T-cell (primary cell): Measurements from ENCODE around the gene LIMS3. TPM values are rescaled to one million over a fixed set of nuclear protein-coding genes. Genes with fewer than 3 reads are reported as not detected.
"Not testable (repeated sequence)": the region's sequence is repeated elsewhere in the genome, so short reads cannot be mapped to it uniquely, and the experiment has no call there.

Experiments used
- ATAC-seq, 4 experiments: fragments of 200-7000 bp in 3 of 4; fragments of 150-1000 bp in 1 of 4; cut with Tn5 transposase; replicated peaks in 1 of 4; 1 replicate in 3 of 4; 2 replicates in 1 of 4; pipeline ENCODE4 v1.10.0; 2021; ENCODE audit warnings: moderate library complexity in 3 of 4, mild to moderate bottlenecking in 2 of 4, moderate number of reproducible peaks in 1 of 4
- CTCF ChIA-PET, 2 donors: fragments of 300-600 bp; sonication (Branson Sonifier 250); formaldehyde crosslinking; loops; one replicate each; lab custom pipeline; 2022; ENCODE audit warnings: antibody characterized with exemption in 2 of 2; lab: Charles Lee
- POLR2A ChIA-PET, 2 donors: fragments of 300-600 bp; sonication (Branson Sonifier 250); formaldehyde crosslinking; loops; one replicate each; lab custom pipeline; 2022; ENCODE audit warnings: antibody characterized with exemption in 2 of 2; lab: Charles Lee
- DNase-seq, 35 experiments: peaks; one replicate each; pipeline versions ENCODE4 v3.0.0 to v3.0.0-alpha.2; 2013 to 2023
- H3K27ac ChIP-seq: one replicate; pipeline ENCODE4 v1.5.1; 2013; ENCODE audit warnings: low read length
- H3K27me3 ChIP-seq, 2 experiments: replicated peaks in 1 of 2; 1 replicate in 1 of 2; 2 replicates in 1 of 2; pipeline versions ENCODE4 v1.6.1 to v1.7.0; 2013; ENCODE audit warnings: low read length in 1 of 2, mixed read lengths in 1 of 2; ENCODE audit not compliant: control insufficient read depth in 2 of 2, insufficient read depth in 2 of 2; ENCODE audit errors: extremely low read depth in 1 of 2
- H3K36me3 ChIP-seq, 2 donors: 1 replicate in 1 of 2; 2 replicates in 1 of 2; pipeline versions ENCODE4 v1.6.1 to v1.7.0; 2013; ENCODE audit warnings: low read length in 1 of 2; ENCODE audit not compliant: control insufficient read depth in 2 of 2, insufficient read depth in 1 of 2; ENCODE audit errors: extremely low read depth in 1 of 2
- H3K4me1 ChIP-seq, 2 experiments: 1 replicate in 1 of 2; 2 replicates in 1 of 2; pipeline versions ENCODE4 v1.6.1 to v1.7.0; 2013; ENCODE audit warnings: low read length in 2 of 2, mixed read lengths in 1 of 2; ENCODE audit not compliant: insufficient read depth in 2 of 2, control insufficient read depth in 1 of 2; ENCODE audit errors: extremely low read depth in 1 of 2
- H3K4me3 ChIP-seq, 2 donors: 1 replicate in 1 of 2; 2 replicates in 1 of 2; pipeline versions ENCODE4 v1.5.1 to v1.7.0; 2013; ENCODE audit warnings: mild to moderate bottlenecking in 2 of 2, low read length in 1 of 2, moderate library complexity in 1 of 2; ENCODE audit not compliant: control insufficient read depth in 1 of 2; ENCODE audit errors: extremely low read depth in 1 of 2
- H3K9me3 ChIP-seq: 2 replicates; pipeline ENCODE4 v1.7.0; 2013
- H3K27ac Mint-ChIP-seq, 2 donors: one replicate each; pipeline ENCODE4 v1.8.0; 2020 to 2021; ENCODE audit warnings: mild to moderate bottlenecking in 2 of 2, mixed read lengths in 2 of 2
- H3K27me3 Mint-ChIP-seq, 2 donors: one replicate each; pipeline ENCODE4 v1.8.0; 2021 to 2022; ENCODE audit warnings: mixed read lengths in 2 of 2
- H3K36me3 Mint-ChIP-seq: one replicate; pipeline ENCODE4 v1.8.0; 2021; ENCODE audit warnings: mixed read lengths
- H3K4me1 Mint-ChIP-seq, 3 donors: one replicate each; pipeline ENCODE4 v1.8.0; 2020 to 2022; ENCODE audit warnings: mixed read lengths in 3 of 3, mild to moderate bottlenecking in 1 of 3
- H3K4me3 Mint-ChIP-seq, 3 donors: one replicate each; pipeline ENCODE4 v1.8.0; 2020 to 2022; ENCODE audit warnings: mild to moderate bottlenecking in 3 of 3, mixed read lengths in 3 of 3, moderate library complexity in 3 of 3
- H3K9me3 Mint-ChIP-seq, 3 donors: one replicate each; pipeline ENCODE4 v1.8.0; 2020 to 2022; ENCODE audit warnings: mixed read lengths in 3 of 3
- WGBS: methylation state at CpG from one replicate; pipeline ENCODE4 v1.1.5; 2013; ENCODE audit warnings: missing lambda C conversion rate; ENCODE audit not compliant: insufficient coverage; 5-methylcytosine and 5-hydroxymethylcytosine counted together
- total RNA-seq, 35 experiments: library from RNA in 6 of 35; stranded (reverse) in 6 of 35; fragments of 120-200 nt in 1 of 35; gene quantifications; one replicate each; pipeline versions ENCODE4 v1.2.1 to v1.2.4 and lab custom pipeline; 2013 to 2026

The LIMS3 gene
- total RNA-seq, 5 donors from 2014 or later (not counting 1 experiment from before 2014, with no cell fraction given) = 0.73 to 1.8 (median 1.5) TPM; not detected in 2

DNA sequence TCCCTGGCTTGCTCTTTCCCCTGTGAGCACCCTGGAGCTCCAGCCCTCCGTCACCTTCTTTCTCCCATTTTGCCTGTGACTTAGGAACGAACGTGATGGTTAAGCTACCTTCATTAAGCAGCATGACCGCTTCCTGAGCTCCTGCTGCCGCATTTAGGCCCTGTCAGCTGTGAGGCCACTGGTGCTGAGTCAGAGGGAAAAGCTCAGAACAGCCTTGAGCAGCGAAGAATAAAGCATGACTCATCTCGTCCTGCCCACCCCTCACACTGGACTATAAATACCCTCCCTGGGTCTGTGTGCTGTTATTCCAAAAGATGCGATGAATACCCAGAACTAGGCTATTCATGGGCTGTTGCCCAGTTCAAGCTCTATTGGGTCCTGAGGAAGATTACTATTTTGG lies 7.3 kb downstream of the LIMS3 start:
- POLR2A ChIA-PET, H3K27me3 Mint-ChIP-seq, H3K36me3 Mint-ChIP-seq, H3K36me3 ChIP-seq, H3K4me3 ChIP-seq, H3K9me3 Mint-ChIP-seq, DNase-seq, H3K4me3 Mint-ChIP-seq, H3K27ac ChIP-seq, H3K27ac Mint-ChIP-seq, H3K4me1 Mint-ChIP-seq, H3K9me3 ChIP-seq, H3K27me3 ChIP-seq, CTCF ChIA-PET, H3K4me1 ChIP-seq, ATAC-seq: not testable (repeated sequence)
- no CpG with 5 or more reads among the region's 8 CpGs for WGBS

DNA sequence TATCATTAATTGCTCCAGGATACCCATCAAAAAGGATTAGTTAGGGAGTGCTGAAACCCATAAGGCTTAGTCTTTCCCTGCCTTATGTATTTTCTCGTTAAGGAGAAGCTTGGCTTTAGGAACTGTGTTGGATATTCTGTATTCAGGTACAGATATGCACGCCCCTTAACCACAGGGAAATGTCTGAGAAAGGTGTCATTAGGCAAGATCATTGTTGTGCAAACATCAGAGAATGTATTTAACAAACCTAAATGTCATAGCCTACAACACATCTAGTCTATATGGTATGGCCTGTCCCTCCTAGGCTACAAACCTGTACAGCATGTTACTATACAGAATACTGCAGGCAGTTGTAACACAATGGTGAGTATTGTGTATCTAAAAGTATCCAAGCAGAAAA lies 10.1 kb downstream of the LIMS3 start:
- CTCF ChIA-PET, H3K36me3 Mint-ChIP-seq: not testable (repeated sequence)

GRCh38 chr2:109910789-109911188 lies 12.3 kb downstream of the LIMS3 start:
- H3K27ac ChIP-seq, H3K9me3 Mint-ChIP-seq, H3K9me3 ChIP-seq, CTCF ChIA-PET, ATAC-seq, H3K36me3 ChIP-seq, H3K27ac Mint-ChIP-seq, H3K4me1 ChIP-seq, H3K4me3 ChIP-seq, POLR2A ChIA-PET, H3K4me3 Mint-ChIP-seq, DNase-seq, H3K27me3 ChIP-seq, H3K36me3 Mint-ChIP-seq, H3K4me1 Mint-ChIP-seq, H3K27me3 Mint-ChIP-seq: not testable (repeated sequence)

More for the DNA sequence above, 10.1 kb downstream of the LIMS3 start:
- H3K4me1 ChIP-seq, H3K27me3 ChIP-seq, H3K27me3 Mint-ChIP-seq, ATAC-seq, H3K4me3 ChIP-seq, H3K27ac Mint-ChIP-seq, H3K27ac ChIP-seq, H3K9me3 Mint-ChIP-seq, H3K9me3 ChIP-seq, H3K4me1 Mint-ChIP-seq, POLR2A ChIA-PET, H3K36me3 ChIP-seq, H3K4me3 Mint-ChIP-seq, DNase-seq: not testable (repeated sequence)
- no CpG with 5 or more reads among the region's 2 CpGs for WGBS

- H3K27ac ChIP-seq, H3K27ac Mint-ChIP-seq, H3K4me3 ChIP-seq, H3K9me3 ChIP-seq, H3K27me3 ChIP-seq, H3K36me3 ChIP-seq, H3K9me3 Mint-ChIP-seq, H3K4me3 Mint-ChIP-seq, POLR2A ChIA-PET, DNase-seq, H3K27me3 Mint-ChIP-seq, ATAC-seq, H3K36me3 Mint-ChIP-seq, CTCF ChIA-PET, H3K4me1 Mint-ChIP-seq, H3K4me1 ChIP-seq: not testable (repeated sequence)
- no CpG with 5 or more reads among the region's 2 CpGs for WGBS
Observed at GRCh38 chr2:109913911-109914310, 15.4 kb downstream of the LIMS3 start.

DNA sequence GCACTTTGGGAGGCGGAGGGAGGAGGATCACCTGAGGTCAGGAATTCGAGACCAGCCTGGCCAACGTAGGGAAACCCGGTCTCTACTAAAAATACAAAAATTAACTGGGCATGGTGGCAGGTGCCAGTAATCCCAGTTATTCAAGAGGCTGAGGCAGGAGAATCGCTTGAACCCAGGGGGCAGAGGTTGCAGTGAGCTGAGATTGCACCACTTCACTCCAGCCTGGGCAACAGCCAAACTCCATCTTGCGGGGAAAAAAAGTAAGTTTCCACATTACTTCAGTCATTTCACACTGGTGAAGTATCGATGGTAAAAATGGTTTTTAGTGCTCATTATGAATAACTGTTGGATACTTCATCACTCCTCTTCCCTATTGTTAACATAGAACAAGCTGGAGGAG lies 16.1 kb downstream of the LIMS3 start:
- H3K4me3 ChIP-seq, H3K27me3 ChIP-seq, H3K4me3 Mint-ChIP-seq, H3K4me1 Mint-ChIP-seq, ATAC-seq, CTCF ChIA-PET, H3K27ac ChIP-seq, H3K36me3 ChIP-seq, H3K4me1 ChIP-seq, POLR2A ChIA-PET, DNase-seq, H3K36me3 Mint-ChIP-seq, H3K9me3 Mint-ChIP-seq, H3K27me3 Mint-ChIP-seq, H3K27ac Mint-ChIP-seq, H3K9me3 ChIP-seq: not testable (repeated sequence)
- WGBS = no CpG with 5 or more reads among the region's 7 CpGs

DNA sequence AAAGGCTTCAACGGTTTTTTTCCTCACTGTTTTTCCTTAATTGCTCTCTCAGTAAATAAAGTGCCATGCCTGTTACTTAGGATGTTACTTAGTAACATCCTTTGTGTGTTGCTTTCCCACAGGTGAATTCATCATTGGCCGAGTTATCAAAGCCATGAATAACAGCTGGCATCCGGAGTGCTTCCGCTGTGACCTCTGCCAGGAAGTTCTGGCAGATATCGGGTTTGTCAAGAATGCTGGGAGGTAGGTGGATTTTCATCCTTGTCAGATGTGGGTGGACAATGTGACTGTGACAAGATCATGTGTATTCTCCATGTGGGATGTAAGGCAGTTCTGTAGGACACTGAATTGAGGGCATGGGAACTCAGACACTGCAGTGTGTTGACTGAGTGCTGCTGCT lies 17.3 kb downstream of the LIMS3 start:
- H3K4me1 Mint-ChIP-seq, H3K36me3 ChIP-seq, ATAC-seq, POLR2A ChIA-PET, H3K27ac ChIP-seq, H3K4me3 ChIP-seq, H3K4me1 ChIP-seq, H3K9me3 Mint-ChIP-seq, H3K27ac Mint-ChIP-seq, CTCF ChIA-PET, H3K27me3 ChIP-seq, H3K9me3 ChIP-seq, H3K36me3 Mint-ChIP-seq, H3K4me3 Mint-ChIP-seq, H3K27me3 Mint-ChIP-seq, DNase-seq: not testable (repeated sequence)
- no CpG with 5 or more reads among the region's 5 CpGs for WGBS

DNA sequence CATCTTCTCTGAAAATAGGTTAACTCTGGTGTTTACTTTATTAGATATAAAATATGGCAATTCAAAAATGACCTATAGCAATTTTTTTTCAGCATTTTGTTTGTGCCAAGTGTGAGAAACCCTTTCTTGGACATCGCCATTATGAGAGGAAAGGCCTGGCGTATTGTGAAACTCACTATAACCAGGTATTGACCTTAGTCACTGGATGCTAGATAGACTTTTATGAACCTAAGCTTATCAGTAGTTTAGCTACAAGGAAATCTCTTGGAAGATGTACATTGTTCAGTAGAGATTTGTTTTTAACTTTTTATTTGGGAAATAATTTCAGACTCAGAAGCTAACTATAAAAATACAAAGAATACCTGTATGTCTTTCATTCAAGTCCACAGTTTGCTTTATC lies 21.7 kb downstream of the LIMS3 start:
- H3K27me3 Mint-ChIP-seq, DNase-seq, H3K27ac ChIP-seq, H3K4me3 Mint-ChIP-seq, H3K4me1 ChIP-seq, H3K4me3 ChIP-seq, ATAC-seq, H3K9me3 Mint-ChIP-seq, H3K4me1 Mint-ChIP-seq, H3K27me3 ChIP-seq, H3K36me3 ChIP-seq, H3K27ac Mint-ChIP-seq, H3K9me3 ChIP-seq, CTCF ChIA-PET, POLR2A ChIA-PET, H3K36me3 Mint-ChIP-seq: not testable (repeated sequence)
- WGBS = no CpG with 5 or more reads among the region's 2 CpGs
